Esophagus muscularis mucosa (tissue), 4 donors: ENCODE results near the gene SPINK7. TPM values are rescaled to one million over a fixed set of nuclear protein-coding genes. Genes with fewer than 3 reads are reported as not detected.
"Not testable (repeated sequence)": the region's sequence is repeated elsewhere in the genome, so short reads cannot be mapped to it uniquely, and the experiment has no call there.

Source experiments
- DNase-seq: peaks from one replicate; pipeline ENCODE4 v3.0.0-alpha.2; 2017; ENCODE audit errors: extremely low spot score
- H3K27ac ChIP-seq, 4 donors: fragments of 200-600 bp; sonication (generic); replicated peaks in 1 of 4; 1 replicate in 3 of 4; 2 replicates in 1 of 4; pipeline ENCODE4 v1.5.1; 2016 to 2019; ENCODE audit warnings: mild to moderate bottlenecking in 1 of 4
- H3K27me3 ChIP-seq, 4 donors: fragments of 200-600 bp; sonication (generic); one replicate each; pipeline versions ENCODE4 v1.5.1 to v1.6.0; 2016 to 2019
- H3K36me3 ChIP-seq, 4 donors: fragments of 200-600 bp; sonication (generic); one replicate each; pipeline ENCODE4 v1.5.1; 2016 to 2019
- H3K4me1 ChIP-seq, 4 donors: fragments of 200-600 bp; sonication (generic); one replicate each; pipeline ENCODE4 v1.5.1; 2016 to 2019
- H3K4me3 ChIP-seq, 4 donors: fragments of 200-600 bp; sonication (generic); 1 replicate in 2 of 4; 2 replicates in 2 of 4; pipeline ENCODE4 v1.5.1; 2016 to 2019; ENCODE audit warnings: mild to moderate bottlenecking in 4 of 4, moderate library complexity in 1 of 4
- H3K9me3 ChIP-seq, 4 donors: fragments of 200-600 bp; sonication (generic); 1 replicate in 3 of 4; 2 replicates in 1 of 4; pipeline ENCODE4 v1.5.1; 2016 to 2019
- CTCF ChIP-seq, 3 experiments: fragments of 200-600 bp in 2 of 3; fragments of 450-650 bp in 1 of 3; sonication (generic) in 2 of 3; IDR thresholded peaks; one replicate each; pipeline ENCODE4 v1.5.1; 2017 to 2019; ENCODE audit warnings: antibody characterized with exemption in 3 of 3, mild to moderate bottlenecking in 2 of 3, moderate library complexity in 1 of 3
- EP300 ChIP-seq: sonication (generic); formaldehyde crosslinking; IDR thresholded peaks from one replicate; pipeline ENCODE4 v1.6.1; 2017; ENCODE audit warnings: antibody characterized with exemption
- POLR2A ChIP-seq: fragments of 450-650 bp; IDR thresholded peaks from one replicate; pipeline ENCODE4 v1.6.1; 2017; ENCODE audit warnings: antibody characterized with exemption, moderate library complexity, mild to moderate bottlenecking, low read depth
- POLR2AphosphoS5 ChIP-seq, 2 donors: sonication (generic); formaldehyde crosslinking; IDR thresholded peaks; one replicate each; pipeline ENCODE4 v1.6.1; 2017; ENCODE audit warnings: antibody characterized with exemption in 2 of 2
- WGBS: methylation state at CpG from one replicate; pipeline ENCODE4 v1.1.5; 2018; 5-methylcytosine and 5-hydroxymethylcytosine counted together
- intact Hi-C: fragments of 100-400 bp; cut with DNase I; formaldehyde crosslinking; loops from one replicate; pipeline ENCODE4 v1.15.1; 2023
- total RNA-seq, 4 donors: library from RNA; depleted of rRNA; stranded (reverse); fragments of >200 nt; gene quantifications; one replicate each; pipeline versions ENCODE4 v1.1.0 to v1.2.1, GENCODE V29; 2016

Gene SPINK7
- total RNA-seq, 4 donors from 2014 or later = not detected

- intact Hi-C loops = no loop called here
These were observed 739 bp upstream of the SPINK7 start for GRCh38 chr5:148311484-148311883.

GRCh38 chr5:148314187-148314586 is 2.0 kb downstream of the SPINK7 start:
- Histone ChIP-seq H3K4me1 (no peaks in the 10 kb centered on the region), H3K36me3 (no peaks in the 10 kb centered on the region), H3K9me3 (no peaks in the 10 kb centered on the region), H3K27ac (no peak overlapping the region), H3K27me3 (no peaks in the 10 kb centered on the region), H3K4me3 (no peak overlapping the region)
- 81% methylated on average over 2 of the region's 2 CpGs for WGBS
- intact Hi-C loops = no loop called here
- DNase-seq = no peak
- TF ChIP-seq EP300 = no peak
- TF ChIP-seq POLR2A = no peak
- no peak for TF ChIP-seq CTCF (IDR thresholded peaks at IDR 0.05)

More at GRCh38 chr5:148311484-148311883, 739 bp upstream of the SPINK7 start:
- 64% methylated on average over 3 of the region's 3 CpGs for WGBS
- Histone ChIP-seq H3K27ac (no peak overlapping the region), H3K9me3 (no peaks in the 10 kb centered on the region), H3K36me3 (no peaks in the 10 kb centered on the region), H3K4me1 (no peaks in the 10 kb centered on the region), H3K27me3 (no peaks in the 10 kb centered on the region), H3K4me3 (no peak overlapping the region)
- TF ChIP-seq POLR2A (no peak), POLR2AphosphoS5 (IDR thresholded peaks at IDR 0.05) (no peak)
- DNase-seq = no peak

- no peaks in the 10 kb centered on the region for H3K9me3 ChIP-seq
- H3K4me1 ChIP-seq = no peaks in the 10 kb centered on the region
- DNase-seq = no peak
- intact Hi-C loops = no loop called here
- H3K4me3 ChIP-seq = no peak overlapping the region
- H3K27me3 ChIP-seq = no peaks in the 10 kb centered on the region
- no peak for TF ChIP-seq EP300
- TF ChIP-seq POLR2A = no peak
- no peak for TF ChIP-seq CTCF (IDR thresholded peaks at IDR 0.05)
- 64% methylated on average over 4 of the region's 4 CpGs for WGBS
- H3K27ac ChIP-seq = no peak overlapping the region
- H3K36me3 ChIP-seq = no peaks in the 10 kb centered on the region
These were observed 2.5 kb downstream of the SPINK7 start for GRCh38 chr5:148314731-148315130.

- H3K36me3 ChIP-seq, H3K4me1 ChIP-seq, H3K27ac ChIP-seq, H3K27me3 ChIP-seq, H3K9me3 ChIP-seq, intact Hi-C loops, DNase-seq: not testable (repeated sequence)
- WGBS = 24% methylated on average over 18 of the region's 42 CpGs
- H3K4me3 ChIP-seq = peak overlapping the region; percentile 22 to 45 (median 38)
These were observed 8.1 kb downstream of the SPINK7 start for GRCh38 chr5:148320011-148320963.

- no peak for TF ChIP-seq POLR2A
- TF ChIP-seq POLR2AphosphoS5 (IDR thresholded peaks at IDR 0.05) = no peak
- no peak for TF ChIP-seq CTCF (IDR thresholded peaks at IDR 0.05)
- TF ChIP-seq EP300 = no peak
- no peaks in the 10 kb centered on the region for H3K36me3 ChIP-seq
- 84% methylated on average over 4 of the region's 4 CpGs for WGBS
These were observed 21.1 kb downstream of the SPINK7 start for GRCh38 chr5:148333262-148333849.

More at GRCh38 chr5:148333262-148333849, 21.1 kb downstream of the SPINK7 start:
- Histone ChIP-seq H3K27me3 (no peaks in the 10 kb centered on the region), H3K4me3 (no peak overlapping the region), H3K9me3 (peaks cover 0 to 8% (median 0%) of the 10 kb centered on the region in 4 donors), H3K27ac (no peak overlapping the region), H3K4me1 (no peaks in the 10 kb centered on the region)
- no peak for DNase-seq
- intact Hi-C loops = no loop called here
